Body of pancreas (tissue), 4 donors: Measurements from ENCODE around the gene ANKRD10. TPM values are rescaled to one million over a fixed set of nuclear protein-coding genes. Genes with fewer than 3 reads are reported as not detected.

Experiments
- ATAC-seq: fragments of 150-250 bp; one replicate; pipeline ENCODE4 v1.9.1; 2016
- DNase-seq, 4 donors: peaks; one replicate each; pipeline ENCODE4 v3.0.0-alpha.2; 2019
- H3K27ac ChIP-seq, 4 donors: fragments of 200-600 bp; sonication (generic); 1 replicate in 3 of 4; 2 replicates in 1 of 4; pipeline versions ENCODE4 v1.5.1 to v1.6.1; 2016 to 2019; ENCODE audit warnings: mild to moderate bottlenecking in 1 of 4, mixed read lengths in 1 of 4, moderate library complexity in 1 of 4
- H3K27me3 ChIP-seq, 2 donors: fragments of 200-600 bp; sonication (generic); one replicate each; pipeline ENCODE4 v1.6.0; 2016; ENCODE audit warnings: mild to moderate bottlenecking in 1 of 2
- H3K36me3 ChIP-seq, 2 donors: fragments of 200-600 bp; sonication (generic); replicated peaks in 1 of 2; 2 replicates each; pipeline ENCODE4 v1.5.1; 2016; ENCODE audit warnings: low read depth in 2 of 2; ENCODE audit not compliant: insufficient read depth in 1 of 2
- H3K4me1 ChIP-seq: fragments of 200-600 bp; sonication (generic); one replicate; pipeline ENCODE4 v1.6.0; 2016
- H3K4me3 ChIP-seq, 2 donors: fragments of 200-600 bp; sonication (generic); 1 replicate in 1 of 2; 2 replicates in 1 of 2; pipeline ENCODE4 v1.5.1; 2016 to 2019
- H3K9me3 ChIP-seq, 3 donors: fragments of 200-600 bp; sonication (generic); 1 replicate in 2 of 3; 2 replicates in 1 of 3; pipeline ENCODE4 v1.5.1; 2016
- POLR2A ChIP-seq, 3 donors: fragments of 450-650 bp; IDR thresholded peaks; one replicate each; pipeline ENCODE4 v1.6.1; 2016; ENCODE audit warnings: antibody characterized with exemption in 3 of 3, mild to moderate bottlenecking in 2 of 3
- WGBS, 2 donors: methylation state at CpG; one replicate each; pipeline ENCODE4 v1.1.5; 2017; 5-methylcytosine and 5-hydroxymethylcytosine counted together
- intact Hi-C: fragments of 100-400 bp; cut with DNase I; formaldehyde crosslinking; loops from one replicate; pipeline ENCODE4 v1.15.1; 2023
- total RNA-seq, 2 donors: library from RNA; depleted of rRNA; stranded (reverse); fragments of >200 nt; gene quantifications; one replicate each; pipeline ENCODE4 v1.1.0, GENCODE V29; 2016
- TF ChIP-seq, protein P1 (sequence below), 7 experiments: fragments of 450-650 bp in 4 of 7; fragments of 200-600 bp in 3 of 7; sonication (generic) in 3 of 7; IDR thresholded peaks; one replicate each; pipeline ENCODE4 v1.5.1; 2016 to 2019; ENCODE audit warnings: antibody characterized with exemption in 7 of 7

Gene ANKRD10
- total RNA-seq, 2 donors from 2014 or later = 117 to 124 TPM

DNA sequence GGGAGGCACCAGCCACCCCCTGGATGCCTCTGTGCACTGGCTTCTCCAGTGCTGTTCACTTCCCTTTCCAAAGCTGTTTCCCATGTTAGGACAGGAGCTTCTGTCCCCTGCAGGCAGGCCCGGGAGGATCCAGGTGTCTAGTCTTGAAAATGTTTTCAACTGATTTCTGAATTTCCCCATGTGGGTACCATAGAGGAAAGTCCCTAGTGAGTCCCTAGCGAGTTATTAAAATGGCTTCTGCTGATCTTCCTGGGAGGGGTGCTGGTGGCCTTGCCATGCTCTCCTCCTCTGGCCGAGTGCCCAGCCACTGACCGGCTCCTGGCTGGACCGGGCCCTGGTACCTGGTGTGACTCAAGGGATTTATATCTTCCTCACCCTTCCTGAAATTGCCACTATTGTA is 5.2 kb upstream of the ANKRD10 start:
- WGBS, 2 donors = 31 to 43% methylated on average over 5 of the region's 5 CpGs
- ATAC-seq (no peak), DNase-seq (peak; percentile 37 to 61 (median 54))
- Histone ChIP-seq H3K36me3 (no peaks in the 10 kb centered on the region), H3K27me3 (no peaks in the 10 kb centered on the region), H3K27ac (no peak overlapping the region), H3K4me3 (no peak overlapping the region), H3K4me1 (peaks cover 7% of the 10 kb centered on the region), H3K9me3 (no peaks in the 10 kb centered on the region)
- intact Hi-C loops = no loop called here
- TF ChIP-seq, protein P1, sequence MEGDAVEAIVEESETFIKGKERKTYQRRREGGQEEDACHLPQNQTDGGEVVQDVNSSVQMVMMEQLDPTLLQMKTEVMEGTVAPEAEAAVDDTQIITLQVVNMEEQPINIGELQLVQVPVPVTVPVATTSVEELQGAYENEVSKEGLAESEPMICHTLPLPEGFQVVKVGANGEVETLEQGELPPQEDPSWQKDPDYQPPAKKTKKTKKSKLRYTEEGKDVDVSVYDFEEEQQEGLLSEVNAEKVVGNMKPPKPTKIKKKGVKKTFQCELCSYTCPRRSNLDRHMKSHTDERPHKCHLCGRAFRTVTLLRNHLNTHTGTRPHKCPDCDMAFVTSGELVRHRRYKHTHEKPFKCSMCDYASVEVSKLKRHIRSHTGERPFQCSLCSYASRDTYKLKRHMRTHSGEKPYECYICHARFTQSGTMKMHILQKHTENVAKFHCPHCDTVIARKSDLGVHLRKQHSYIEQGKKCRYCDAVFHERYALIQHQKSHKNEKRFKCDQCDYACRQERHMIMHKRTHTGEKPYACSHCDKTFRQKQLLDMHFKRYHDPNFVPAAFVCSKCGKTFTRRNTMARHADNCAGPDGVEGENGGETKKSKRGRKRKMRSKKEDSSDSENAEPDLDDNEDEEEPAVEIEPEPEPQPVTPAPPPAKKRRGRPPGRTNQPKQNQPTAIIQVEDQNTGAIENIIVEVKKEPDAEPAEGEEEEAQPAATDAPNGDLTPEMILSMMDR (IDR thresholded peaks at IDR 0.05) = no peak
- no peak for TF ChIP-seq POLR2A (IDR thresholded peaks at IDR 0.05)

DNA sequence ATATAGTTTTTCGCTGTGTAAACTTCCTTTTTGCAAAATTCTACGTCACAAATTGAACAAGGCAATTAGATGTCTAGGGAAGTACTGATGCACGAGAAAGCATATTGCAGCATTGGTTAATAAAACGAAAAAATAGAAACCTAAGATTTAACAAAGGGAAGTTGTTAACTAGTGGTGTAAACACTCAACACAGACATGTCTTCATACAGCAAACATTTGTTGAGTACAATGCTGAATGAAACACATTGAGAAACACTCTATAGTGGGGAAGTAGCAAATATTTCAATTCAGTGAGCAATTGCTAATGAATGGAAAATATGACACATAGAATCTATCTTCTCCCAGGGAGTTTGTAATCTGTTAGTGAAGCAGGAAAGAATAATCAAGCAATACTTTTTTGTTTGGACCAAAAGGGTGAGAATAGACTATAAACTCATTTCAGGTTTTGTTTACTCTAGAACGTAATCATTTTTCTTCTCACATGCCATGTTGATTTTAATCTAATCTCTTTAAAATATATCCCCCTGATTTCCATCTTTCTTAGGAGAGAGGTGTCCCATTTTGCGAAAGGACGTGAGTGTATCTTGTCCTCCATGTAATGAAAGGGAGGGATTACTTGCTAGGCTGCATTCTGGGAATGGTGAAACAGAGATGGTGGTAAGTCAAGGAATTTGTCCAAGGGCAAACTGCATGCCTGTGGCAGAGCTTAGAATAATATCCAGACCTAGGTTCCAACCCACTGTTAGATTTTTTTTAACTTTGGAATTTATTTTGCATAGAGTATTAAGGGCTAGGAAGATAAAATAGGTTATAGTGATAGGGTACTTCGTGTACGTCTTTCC is 1.7 kb upstream of the ANKRD10 start:
- H3K36me3 ChIP-seq = no peaks in the 10 kb centered on the region
- no peak overlapping the region for H3K4me3 ChIP-seq
- DNase-seq (no peak), ATAC-seq (no peak)
- TF ChIP-seq, protein P1 (IDR thresholded peaks at IDR 0.05) = no peak
- TF ChIP-seq POLR2A (IDR thresholded peaks at IDR 0.05) = no peak
- peaks cover 24% of the 10 kb centered on the region for H3K4me1 ChIP-seq
- H3K9me3 ChIP-seq = no peaks in the 10 kb centered on the region
- intact Hi-C loops = no loop called here
- 42 to 54% methylated on average over 9 of the region's 9 CpGs for WGBS, 2 donors
- H3K27me3 ChIP-seq = no peaks in the 10 kb centered on the region
- peak overlapping the region; percentile 7 to 100 (median 99) for H3K27ac ChIP-seq

DNA sequence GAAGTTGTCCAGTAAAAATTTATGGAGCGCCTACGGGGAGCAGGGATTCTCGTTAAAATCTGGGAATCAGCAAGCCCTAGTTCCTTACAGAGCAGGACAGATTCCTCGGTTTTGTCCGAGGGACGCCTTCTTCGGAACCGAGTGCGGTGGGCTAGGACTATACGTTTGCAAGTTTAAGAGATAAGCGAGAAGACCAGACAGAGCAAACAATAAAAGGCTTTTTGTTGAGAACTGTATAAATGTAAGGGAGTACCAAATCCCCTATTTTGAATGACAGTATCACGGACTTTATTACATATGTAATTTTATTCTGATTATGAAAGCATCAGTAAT is 971 bp upstream of the ANKRD10 start:
- intact Hi-C loops = no loop called here
- H3K4me3 ChIP-seq = peak overlapping the region; percentile 53 to 61
- TF ChIP-seq POLR2A (IDR thresholded peaks at IDR 0.05) = no peak
- TF ChIP-seq, protein P1 (IDR thresholded peaks at IDR 0.05) = no peak
- H3K4me1 ChIP-seq = peaks cover 31% of the 10 kb centered on the region
- no peaks in the 10 kb centered on the region for H3K36me3 ChIP-seq
- DNase-seq = no peak
- H3K27me3 ChIP-seq = no peaks in the 10 kb centered on the region
- H3K27ac ChIP-seq = peak overlapping the region; percentile 89 to 100 (median 99)
- no peaks in the 10 kb centered on the region for H3K9me3 ChIP-seq
- no peak for ATAC-seq
- 3% methylated on average over 12 of the region's 12 CpGs for WGBS, 2 donors

DNA sequence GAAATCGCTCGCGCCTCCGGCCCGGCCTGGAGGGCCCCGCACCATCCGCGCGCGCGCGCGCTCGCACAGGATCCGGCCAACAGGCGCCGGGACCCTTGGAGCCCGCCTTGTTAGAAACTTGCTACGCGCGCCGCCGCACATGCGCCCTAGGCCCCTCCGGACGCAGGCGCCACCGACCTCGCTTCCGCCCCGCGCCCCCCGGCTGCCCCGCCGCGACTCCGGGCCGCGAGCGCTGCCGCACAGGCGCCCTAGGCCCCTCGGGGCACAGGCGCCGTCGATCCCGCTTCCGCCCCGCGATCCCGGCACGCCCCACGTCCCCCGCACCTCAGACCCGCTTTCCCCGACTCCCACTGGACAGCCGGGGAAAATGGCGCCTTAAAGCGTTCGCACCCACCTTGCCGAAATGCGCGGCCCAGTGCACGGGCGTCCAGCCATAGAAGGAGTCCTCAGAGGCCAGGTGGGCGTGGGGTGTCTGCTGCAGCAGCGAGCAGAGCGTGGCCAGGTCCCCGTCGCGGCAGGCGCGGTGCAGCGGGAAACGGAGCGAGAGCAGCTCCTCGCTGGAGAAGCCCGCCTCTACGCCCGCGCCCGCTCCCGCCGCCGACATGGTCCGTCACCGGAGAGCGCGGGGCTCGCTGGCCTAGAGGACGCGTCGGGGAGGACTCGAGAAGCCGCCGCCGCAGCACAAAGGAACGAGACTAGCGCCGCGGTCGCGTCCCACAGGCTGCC is 375 bp downstream of the ANKRD10 start:
- Histone ChIP-seq H3K4me3 (peak overlapping the region; percentile 65 to 87), H3K27me3 (no peaks in the 10 kb centered on the region), H3K27ac (peak overlapping the region; percentile 99 to 100 (median 99)), H3K9me3 (no peaks in the 10 kb centered on the region), H3K36me3 (no peaks in the 10 kb centered on the region), H3K4me1 (peaks cover 44% of the 10 kb centered on the region)
- DNase-seq (peak; percentile 73 to 82 (median 77)), ATAC-seq (peak; percentile 31)
- 0% methylated on average over 89 of the region's 103 CpGs; no CpG with 5 or more reads in 1 of the 2 donors for WGBS, 2 donors
- intact Hi-C loops = no loop called here
- peak; percentile 87 to 93 (median 92) for TF ChIP-seq POLR2A (IDR thresholded peaks at IDR 0.05)
- TF ChIP-seq, protein P1 (IDR thresholded peaks at IDR 0.05) = no peak
